Mammary epithelial cell (primary cell): ENCODE measurements around the gene FLAD1.

Experiments used
- CTCF ChIP-seq, 2 donors: IDR thresholded peaks in 1 of 2; conservative IDR thresholded peaks in 1 of 2; 2 replicates each; pipeline ENCODE4 v1.5.1; 2011 to 2012; ENCODE audit warnings: inconsistent platforms in 2 of 2, low read length in 2 of 2, mild to moderate bottlenecking in 2 of 2, control low read depth in 1 of 2, low read depth in 1 of 2; ENCODE audit not compliant: insufficient read depth in 1 of 2; ENCODE audit errors: extremely low read depth in 1 of 2
- EZH2 ChIP-seq: IDR thresholded peaks from 2 replicates; pipeline ENCODE4 v1.6.1; 2012; ENCODE audit warnings: low read length, inconsistent platforms, borderline replicate concordance

DNA sequence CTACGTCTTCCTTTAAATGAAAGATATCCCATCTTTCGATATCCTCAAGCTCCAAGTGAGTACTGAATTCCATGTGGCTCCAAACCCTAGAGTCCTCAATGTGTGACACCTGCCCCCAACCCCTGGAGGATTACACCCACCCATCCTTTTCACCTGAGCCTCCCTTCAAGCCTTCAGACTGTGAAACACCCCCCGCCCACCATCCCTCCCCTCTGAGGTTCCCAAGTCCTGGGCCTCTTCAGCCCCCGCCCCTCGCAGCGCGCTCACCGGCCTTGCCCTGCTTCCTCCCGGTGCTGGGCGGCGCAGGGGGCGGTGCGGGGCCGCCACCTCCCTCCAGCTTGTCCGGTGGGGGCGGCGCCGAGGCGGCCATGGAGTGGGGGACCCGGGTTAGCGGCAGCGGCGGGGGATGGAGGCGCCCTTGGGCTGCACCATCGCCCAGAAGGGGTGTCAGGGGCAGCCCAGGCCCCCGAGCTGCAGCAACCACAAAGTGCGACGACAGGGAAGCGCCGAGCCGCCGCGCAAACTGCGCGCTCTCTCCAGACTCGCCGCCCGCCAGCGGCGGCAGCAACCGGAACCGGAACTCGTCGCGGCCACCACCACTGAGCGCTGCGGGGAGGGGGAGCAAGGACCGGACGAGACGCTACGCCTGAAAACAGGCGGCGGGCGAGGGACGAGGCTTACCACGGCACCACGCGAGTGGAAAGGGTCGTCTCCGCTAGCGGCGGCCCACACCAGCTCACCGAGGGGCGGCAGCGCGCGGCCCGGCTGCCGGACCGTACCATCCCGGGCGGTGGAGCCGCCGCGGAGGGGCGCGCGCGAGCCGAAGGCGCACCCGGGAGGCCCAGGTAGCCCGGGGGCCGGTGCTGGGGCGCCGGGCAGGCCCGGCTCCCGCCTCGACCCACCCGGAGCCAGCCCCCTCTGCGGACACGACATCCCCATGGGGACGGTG, 21.7 kb upstream of the FLAD1 start, which contains the start of gene PYGO2:
- TF ChIP-seq CTCF (conservative IDR thresholded peaks at IDR 0.05 in 1 of 2, IDR thresholded peaks at IDR 0.05 in 1 of 2; ENCODE audit: extremely low read depth in 1 of 2, insufficient read depth in 1 of 2, low read depth in 1 of 2, low read length in 2 of 2) (peak; percentile 23 to 32), EZH2 (no peak)
